ENCODE results near the gene CYSRT1.

Gene CYSRT1

DNA sequence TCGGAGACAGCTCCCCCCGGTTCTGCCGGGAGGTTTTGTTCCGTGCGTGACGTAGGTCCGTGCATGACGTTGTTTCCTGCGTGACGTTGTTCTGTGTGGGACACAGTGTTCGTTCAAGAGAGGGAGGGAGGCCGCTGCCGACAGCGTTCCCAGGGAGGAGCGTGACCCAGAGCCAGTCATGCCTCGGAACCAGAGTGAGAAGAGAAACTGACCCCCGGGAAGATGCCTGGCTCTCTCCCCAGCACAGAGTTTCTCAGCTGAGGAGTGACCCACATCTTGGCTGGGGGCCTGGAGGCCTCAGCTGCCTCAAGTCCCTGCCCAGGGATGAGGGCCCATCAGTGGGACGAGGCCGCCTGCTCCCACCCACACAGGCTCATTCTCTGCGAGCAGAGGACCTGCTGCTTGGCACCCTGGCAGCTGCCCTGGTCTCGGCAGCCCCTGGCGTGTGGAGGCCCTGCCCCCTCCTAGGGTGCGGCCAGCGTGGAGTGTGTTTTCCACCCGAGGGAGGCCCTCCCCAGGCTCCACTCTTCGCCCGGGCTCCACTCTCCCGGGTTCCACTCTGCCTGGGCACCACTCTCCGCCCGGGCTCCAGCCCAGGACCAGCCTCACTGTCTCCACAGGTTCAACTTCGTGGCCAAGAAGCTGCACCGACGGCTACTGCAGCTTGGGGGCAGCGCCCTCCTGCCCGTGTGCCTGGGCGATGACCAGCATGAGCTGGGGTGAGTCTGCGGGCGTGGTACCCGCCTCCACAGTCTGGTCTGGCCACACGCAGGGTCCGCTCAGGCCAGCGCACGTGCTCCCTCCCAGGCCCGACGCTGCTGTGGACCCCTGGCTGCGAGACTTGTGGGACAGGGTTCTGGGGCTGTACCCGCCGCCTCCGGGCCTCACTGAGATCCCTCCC, 11.6 kb upstream of the CYSRT1 start:
- Mint-ChIP-seq H3K9me3 (no peaks in the 10 kb centered on the region), H3K27me3 (ENCODE audit: low read depth) (no peaks in the 10 kb centered on the region), H3K27ac (no peak overlapping the region), H3K4me1 (ENCODE audit: low read depth) (no peaks in the 10 kb centered on the region), H3K36me3 (ENCODE audit: low read depth) (peaks cover 6% of the 10 kb centered on the region), H3K4me3 (no peak overlapping the region)

DNA sequence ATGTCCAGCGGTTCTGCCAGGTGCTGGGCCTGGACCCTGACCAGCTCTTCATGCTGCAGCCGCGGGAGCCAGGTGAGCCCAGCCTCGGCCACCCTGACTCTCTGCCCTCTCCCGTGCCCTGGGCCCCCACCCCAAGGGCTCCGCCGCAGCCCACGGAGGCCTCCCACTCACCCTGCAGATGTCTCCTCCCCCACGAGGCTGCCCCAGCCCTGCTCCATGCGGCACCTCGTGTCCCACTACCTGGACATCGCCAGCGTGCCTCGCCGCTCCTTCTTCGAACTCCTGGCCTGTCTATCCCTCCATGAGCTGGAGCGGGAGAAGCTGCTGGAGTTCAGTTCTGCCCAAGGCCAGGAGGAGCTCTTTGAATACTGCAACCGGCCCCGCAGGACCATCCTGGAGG, 10.4 kb upstream of the CYSRT1 start:
- no peaks in the 10 kb centered on the region for H3K27me3 Mint-ChIP-seq (ENCODE audit: low read depth)
- no peak overlapping the region for H3K4me3 Mint-ChIP-seq
- no peak overlapping the region for H3K27ac Mint-ChIP-seq
- H3K9me3 Mint-ChIP-seq = no peaks in the 10 kb centered on the region
- H3K4me1 Mint-ChIP-seq (ENCODE audit: low read depth) = no peaks in the 10 kb centered on the region
- no peaks in the 10 kb centered on the region for H3K36me3 Mint-ChIP-seq (ENCODE audit: low read depth)

DNA sequence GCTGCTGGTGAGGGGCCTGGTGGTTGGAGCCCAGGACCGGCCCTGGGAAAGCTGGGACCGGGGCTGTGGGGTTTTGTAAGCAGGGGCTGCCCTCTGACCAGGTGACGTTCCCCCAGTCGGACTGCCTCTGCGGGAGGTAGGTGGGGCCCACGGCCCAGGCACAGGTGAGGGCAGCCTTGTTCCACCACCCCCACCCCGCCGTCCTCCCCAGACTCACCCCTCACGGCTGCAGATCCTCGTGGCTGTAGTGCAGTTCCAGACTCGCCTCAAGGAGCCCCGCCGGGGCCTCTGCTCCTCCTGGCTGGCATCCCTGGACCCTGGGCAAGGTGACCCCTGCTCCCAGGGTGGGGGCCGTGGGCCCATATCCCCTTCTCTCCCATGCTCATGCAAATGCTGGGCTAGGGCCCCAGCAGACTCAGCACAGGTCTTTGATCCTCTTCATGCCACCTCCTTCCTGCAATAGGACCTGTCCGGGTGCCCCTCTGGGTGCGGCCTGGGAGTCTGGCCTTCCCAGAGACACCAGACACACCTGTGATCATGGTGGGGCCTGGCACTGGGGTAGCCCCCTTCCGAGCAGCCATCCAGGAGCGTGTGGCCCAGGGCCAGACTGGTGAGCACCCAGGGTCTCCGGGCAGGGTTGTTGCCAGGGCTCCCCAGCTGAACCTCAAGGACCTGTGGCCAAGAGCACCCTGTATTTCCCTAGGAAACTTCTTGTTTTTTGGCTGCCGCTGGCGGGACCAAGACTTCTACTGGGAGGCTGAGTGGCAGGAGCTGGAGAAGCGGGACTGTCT, 9.6 kb upstream of the CYSRT1 start:
- H3K27ac Mint-ChIP-seq = no peak overlapping the region
- H3K36me3 Mint-ChIP-seq (ENCODE audit: low read depth) = no peaks in the 10 kb centered on the region
- H3K4me3 Mint-ChIP-seq = no peak overlapping the region
- no peaks in the 10 kb centered on the region for H3K27me3 Mint-ChIP-seq (ENCODE audit: low read depth)
- H3K4me1 Mint-ChIP-seq (ENCODE audit: low read depth) = no peaks in the 10 kb centered on the region
- H3K9me3 Mint-ChIP-seq = no peaks in the 10 kb centered on the region

DNA sequence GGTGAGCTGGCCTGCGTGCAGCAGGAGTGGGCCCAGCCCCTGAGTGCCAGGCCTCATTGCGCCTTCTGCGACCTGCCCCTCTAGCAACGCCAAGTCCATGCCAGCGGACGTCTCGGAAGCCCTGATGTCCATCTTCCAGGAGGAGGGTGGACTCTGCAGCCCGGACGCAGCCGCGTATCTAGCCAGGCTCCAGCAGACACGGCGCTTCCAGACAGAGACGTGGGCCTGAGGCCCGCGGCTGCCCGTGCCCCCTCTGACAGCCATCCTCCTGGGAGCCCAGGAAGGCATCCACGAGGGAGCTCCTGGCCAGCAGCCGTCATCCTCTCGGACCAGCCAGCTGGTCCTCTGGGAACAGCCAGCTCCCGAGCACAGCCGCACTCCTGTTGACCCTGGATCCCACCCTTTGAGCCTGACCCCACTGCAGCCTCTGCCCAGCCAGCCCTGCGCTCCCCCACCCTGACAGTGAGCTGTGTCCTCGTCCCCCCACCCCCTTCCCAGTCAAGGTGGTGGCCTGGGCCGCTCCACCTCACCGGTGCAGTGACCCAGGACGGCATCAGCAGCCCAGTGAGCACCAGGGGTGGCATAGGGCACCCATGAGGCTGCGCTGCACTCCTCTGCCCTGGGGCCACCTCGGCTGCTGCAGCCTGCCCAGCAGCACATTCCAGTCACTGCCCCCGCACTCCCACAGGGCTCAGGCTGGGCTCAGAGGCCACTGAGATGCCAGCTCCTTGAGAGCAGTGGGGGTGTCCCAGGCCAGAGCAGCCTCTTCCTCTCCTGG, 8.6 kb upstream of the CYSRT1 start:
- no peaks in the 10 kb centered on the region for H3K9me3 Mint-ChIP-seq
- H3K27ac Mint-ChIP-seq = no peak overlapping the region
- H3K27me3 Mint-ChIP-seq (ENCODE audit: low read depth) = no peaks in the 10 kb centered on the region
- H3K36me3 Mint-ChIP-seq (ENCODE audit: low read depth) = no peaks in the 10 kb centered on the region
- no peaks in the 10 kb centered on the region for H3K4me1 Mint-ChIP-seq (ENCODE audit: low read depth)
- no peak overlapping the region for H3K4me3 Mint-ChIP-seq

DNA sequence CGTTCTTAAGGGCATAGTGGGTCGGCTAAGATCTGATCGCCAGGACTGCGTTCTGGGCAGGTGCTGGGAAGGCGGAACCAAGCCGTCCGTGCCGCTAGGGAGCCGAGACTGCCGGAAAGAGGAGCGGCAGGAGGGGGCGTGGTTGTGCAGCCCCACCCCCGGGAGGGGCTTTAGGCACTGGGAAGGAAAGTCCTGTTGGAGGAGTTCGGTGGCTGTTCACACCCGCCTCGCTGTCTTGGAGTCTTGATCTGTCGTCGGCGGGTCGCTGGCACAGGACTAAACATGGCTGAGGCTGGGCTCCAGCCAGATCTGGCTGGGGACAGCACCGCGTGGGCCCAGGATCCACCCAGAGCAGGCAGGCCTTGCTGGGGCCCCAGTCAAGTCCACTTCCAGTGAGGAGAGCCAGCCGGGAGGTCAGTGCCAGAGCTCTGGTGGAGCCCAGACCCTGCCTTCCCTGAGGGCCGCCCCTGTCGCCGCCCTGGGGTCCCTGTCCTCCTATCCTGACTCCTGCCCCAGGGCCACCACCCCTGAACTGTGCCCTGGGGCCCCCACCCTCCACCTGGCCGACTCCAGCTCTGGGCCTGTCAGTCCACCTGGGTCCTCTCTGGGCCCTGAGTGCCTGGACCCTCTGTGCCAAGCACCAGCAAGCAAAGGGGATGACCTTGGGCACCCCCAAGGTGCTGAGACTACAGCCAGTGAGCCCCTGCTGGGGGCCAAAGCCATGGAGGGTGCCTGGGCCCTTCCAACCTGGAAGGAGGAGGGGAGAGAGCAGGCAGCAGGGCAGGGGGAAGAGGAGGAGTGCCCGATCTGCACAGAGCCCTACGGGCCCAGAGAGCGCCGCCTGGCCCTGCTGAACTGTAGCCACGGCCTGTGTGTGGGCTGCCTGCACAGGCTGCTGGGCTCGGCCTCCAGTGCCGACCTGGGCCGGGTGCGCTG, 7.4 kb upstream of the CYSRT1 start:
- H3K27ac Mint-ChIP-seq = no peak overlapping the region
- no peaks in the 10 kb centered on the region for H3K4me1 Mint-ChIP-seq (ENCODE audit: low read depth)
- H3K9me3 Mint-ChIP-seq = no peaks in the 10 kb centered on the region
- H3K27me3 Mint-ChIP-seq (ENCODE audit: low read depth) = no peaks in the 10 kb centered on the region
- H3K4me3 Mint-ChIP-seq = no peak overlapping the region
- H3K36me3 Mint-ChIP-seq (ENCODE audit: low read depth) = no peaks in the 10 kb centered on the region

DNA sequence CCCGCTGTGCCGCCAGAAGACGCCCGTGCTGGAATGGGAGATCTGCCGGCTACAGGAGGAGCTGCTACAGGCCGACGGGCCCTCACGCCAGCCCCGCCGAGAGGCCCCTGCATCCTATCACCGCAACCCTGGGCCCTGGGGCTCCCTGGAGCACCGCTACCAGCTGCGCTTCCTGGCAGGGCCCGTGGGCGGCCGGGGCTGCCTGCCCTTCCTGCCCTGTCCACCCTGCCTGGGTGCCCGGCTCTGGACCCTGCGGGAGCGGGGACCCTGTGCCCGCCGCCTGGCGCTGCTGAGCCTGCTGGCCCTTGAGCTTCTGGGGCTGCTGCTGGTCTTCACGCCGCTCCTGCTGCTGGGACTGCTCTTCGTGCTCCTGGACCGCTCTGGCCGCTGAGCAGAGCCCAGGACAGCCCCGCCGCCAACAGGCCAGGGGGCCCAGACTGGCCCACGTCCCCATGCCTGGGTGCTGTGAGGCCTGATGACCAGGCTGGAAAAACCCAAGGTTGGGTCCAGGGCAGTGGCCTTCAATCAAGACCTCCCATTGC, 6.7 kb upstream of the CYSRT1 start:
- Mint-ChIP-seq H3K9me3 (no peaks in the 10 kb centered on the region), H3K27ac (no peak overlapping the region), H3K4me1 (ENCODE audit: low read depth) (no peaks in the 10 kb centered on the region), H3K4me3 (no peak overlapping the region), H3K36me3 (ENCODE audit: low read depth) (no peaks in the 10 kb centered on the region), H3K27me3 (ENCODE audit: low read depth) (no peaks in the 10 kb centered on the region)

DNA sequence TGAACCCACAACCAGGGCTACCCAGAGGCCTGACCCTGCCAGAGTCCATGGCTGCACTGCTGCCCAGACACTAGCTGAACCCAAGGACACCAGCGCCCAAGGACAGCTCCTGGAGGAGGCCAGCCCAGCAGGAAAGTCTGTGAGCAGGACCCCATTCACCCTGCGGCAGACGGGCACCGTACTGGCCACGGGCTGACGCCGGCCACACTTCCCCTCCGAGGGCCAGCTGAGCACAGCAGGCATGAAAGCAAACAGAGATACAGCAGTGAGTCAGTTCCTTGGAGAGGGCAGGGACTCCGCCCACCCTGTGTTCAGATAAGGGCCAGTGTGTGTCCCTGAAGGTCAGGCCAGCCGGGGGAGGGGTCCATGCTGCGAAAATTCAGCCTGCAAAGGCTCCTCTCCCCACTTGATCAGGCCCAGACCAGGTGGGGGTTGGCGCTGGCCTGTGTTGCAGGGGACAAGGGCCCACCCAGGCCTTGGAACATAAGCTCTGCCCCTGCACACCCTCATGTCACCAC, 6.2 kb upstream of the CYSRT1 start:
- Mint-ChIP-seq H3K27me3 (ENCODE audit: low read depth) (no peaks in the 10 kb centered on the region), H3K4me3 (no peak overlapping the region), H3K4me1 (ENCODE audit: low read depth) (no peaks in the 10 kb centered on the region), H3K9me3 (no peaks in the 10 kb centered on the region), H3K27ac (no peak overlapping the region), H3K36me3 (ENCODE audit: low read depth) (no peaks in the 10 kb centered on the region)

DNA sequence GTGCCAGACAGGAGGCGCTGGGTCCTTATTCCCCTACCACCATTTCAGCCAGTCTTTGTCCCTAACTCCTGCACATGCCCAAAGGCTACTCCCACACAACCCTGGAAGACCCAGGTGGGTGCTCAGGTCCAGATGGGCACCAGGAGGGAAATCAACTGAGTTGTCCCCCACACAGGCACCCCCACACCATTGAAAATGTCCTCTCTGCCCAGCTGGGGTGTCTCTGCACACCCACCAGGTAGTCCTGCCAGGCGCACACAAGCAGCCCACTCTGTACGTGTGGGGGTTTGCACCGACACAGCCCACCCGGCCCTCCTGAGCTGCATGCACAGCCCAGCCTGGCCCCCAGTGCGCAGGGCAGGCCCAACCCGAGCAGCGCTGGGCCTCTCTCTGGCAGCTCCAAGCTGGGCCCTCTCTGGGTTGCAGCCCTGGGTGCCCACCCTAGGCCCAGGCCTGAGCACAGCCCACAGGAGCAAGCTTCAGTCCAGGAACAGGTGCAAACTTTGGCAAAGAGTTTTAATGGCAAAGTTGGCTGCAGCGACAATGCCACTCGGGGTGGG, 5.1 kb upstream of the CYSRT1 start:
- Mint-ChIP-seq H3K27me3 (ENCODE audit: low read depth) (no peaks in the 10 kb centered on the region), H3K4me1 (ENCODE audit: low read depth) (no peaks in the 10 kb centered on the region), H3K36me3 (ENCODE audit: low read depth) (no peaks in the 10 kb centered on the region), H3K9me3 (no peaks in the 10 kb centered on the region), H3K4me3 (no peak overlapping the region), H3K27ac (no peak overlapping the region)

DNA sequence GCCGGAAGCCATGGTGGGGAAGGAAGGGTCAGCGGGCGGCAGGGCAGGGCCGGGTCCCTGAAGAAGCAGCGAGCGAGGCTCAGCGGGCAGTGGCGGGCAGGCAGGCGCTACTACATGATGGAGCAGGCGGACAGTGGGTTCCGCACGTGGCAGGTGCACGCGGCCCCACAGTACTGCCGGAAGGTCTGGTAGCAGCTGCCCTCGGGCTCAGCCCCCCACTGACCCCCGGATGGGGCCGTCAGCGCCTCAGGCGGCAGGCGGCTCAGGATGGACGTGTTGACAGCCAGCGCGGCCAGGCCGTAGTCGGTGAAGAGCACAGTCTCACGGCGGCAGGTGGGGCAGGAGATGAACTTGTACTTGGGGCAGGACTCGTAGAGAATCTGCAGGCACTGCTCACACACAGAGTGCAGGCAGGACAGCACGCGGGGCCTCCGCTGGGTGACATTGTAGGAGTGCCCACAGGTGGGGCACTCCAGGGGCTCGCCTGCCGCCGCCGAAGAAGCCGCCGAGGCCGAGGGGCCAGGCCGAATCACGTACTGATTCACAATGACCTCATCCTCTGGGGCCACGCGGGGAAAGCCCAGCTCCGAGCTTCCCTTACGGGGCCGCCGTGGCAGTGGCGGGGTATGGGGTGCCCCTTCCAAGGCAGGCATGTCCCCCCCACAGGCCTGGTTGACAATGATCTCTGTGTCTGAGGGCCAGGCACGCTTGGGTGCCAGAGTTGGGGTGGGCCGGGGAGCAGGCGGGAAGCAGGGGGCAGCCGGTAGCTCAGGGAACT, 4.5 kb upstream of the CYSRT1 start:
- H3K4me3 Mint-ChIP-seq = peak overlapping the region; percentile 53
- H3K27me3 Mint-ChIP-seq (ENCODE audit: low read depth) = no peaks in the 10 kb centered on the region
- no peaks in the 10 kb centered on the region for H3K9me3 Mint-ChIP-seq
- no peaks in the 10 kb centered on the region for H3K4me1 Mint-ChIP-seq (ENCODE audit: low read depth)
- no peaks in the 10 kb centered on the region for H3K36me3 Mint-ChIP-seq (ENCODE audit: low read depth)
- H3K27ac Mint-ChIP-seq = no peak overlapping the region

DNA sequence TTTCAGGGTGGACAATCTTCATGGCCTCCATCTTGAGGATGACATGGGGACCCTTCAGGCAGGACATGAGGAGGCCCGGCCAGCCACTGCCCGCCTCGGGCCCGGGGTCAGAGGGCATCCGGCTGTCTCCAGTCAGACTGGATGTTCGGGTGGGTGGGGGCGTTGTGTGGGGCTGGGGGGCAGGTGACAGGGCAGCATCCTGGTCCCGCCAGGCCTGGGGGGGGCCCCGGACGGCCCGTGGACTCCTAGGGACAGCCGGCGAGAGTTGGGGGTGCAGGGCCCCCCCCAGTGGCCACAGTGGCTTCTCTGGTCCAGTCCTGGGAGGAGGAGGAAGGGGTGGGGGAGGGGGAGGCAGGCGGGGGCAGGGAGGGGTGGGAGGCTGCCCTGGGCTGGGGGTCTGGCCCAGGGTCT, 3.9 kb upstream of the CYSRT1 start:
- Mint-ChIP-seq H3K4me3 (peak overlapping the region; percentile 53), H3K27ac (no peak overlapping the region), H3K27me3 (ENCODE audit: low read depth) (no peaks in the 10 kb centered on the region), H3K9me3 (no peaks in the 10 kb centered on the region), H3K36me3 (ENCODE audit: low read depth) (no peaks in the 10 kb centered on the region), H3K4me1 (ENCODE audit: low read depth) (no peaks in the 10 kb centered on the region)

DNA sequence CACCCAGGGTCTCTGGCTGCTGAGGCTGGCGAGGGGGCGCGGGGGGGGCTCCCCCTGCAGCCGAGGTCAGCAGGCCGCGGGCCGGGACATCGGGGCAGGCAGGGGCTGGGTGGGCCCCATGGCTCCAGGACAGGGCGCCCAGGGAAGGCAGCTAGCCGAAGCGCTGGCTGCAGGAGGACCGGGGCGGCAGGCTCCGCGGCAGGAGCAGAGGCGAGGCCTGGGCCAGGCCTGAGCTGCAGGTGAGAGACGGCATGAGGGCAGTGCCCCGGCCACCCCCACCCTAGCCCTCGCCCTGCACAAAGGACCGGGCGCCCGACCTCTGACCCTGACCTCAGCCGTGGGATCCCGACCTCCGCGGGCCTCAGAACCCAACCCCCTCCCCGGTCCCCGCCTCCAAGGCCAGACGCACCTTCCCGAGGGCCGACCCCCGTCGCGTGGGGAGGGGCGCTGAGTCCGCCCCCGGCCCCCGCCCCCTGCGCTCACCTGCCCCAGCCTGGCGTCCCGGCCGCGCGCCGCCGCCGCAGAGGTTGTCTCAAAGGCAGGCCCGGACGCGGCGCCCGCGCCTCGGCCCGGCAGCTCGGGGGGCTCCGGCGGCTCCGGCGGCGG, 3.4 kb upstream of the CYSRT1 start:
- no peaks in the 10 kb centered on the region for H3K4me1 Mint-ChIP-seq (ENCODE audit: low read depth)
- H3K27me3 Mint-ChIP-seq (ENCODE audit: low read depth) = no peaks in the 10 kb centered on the region
- H3K27ac Mint-ChIP-seq = no peak overlapping the region
- no peak overlapping the region for H3K4me3 Mint-ChIP-seq
- H3K9me3 Mint-ChIP-seq = no peaks in the 10 kb centered on the region
- H3K36me3 Mint-ChIP-seq (ENCODE audit: low read depth) = no peaks in the 10 kb centered on the region

Measured in T-helper 1 cell treated with Interleukin-12 subunit alpha and Interleukin-12 subunit beta and Interleukin-4 antibody, amounts not matched to agents 30 μg/mL and 1 μg/mL, for 36 hours (primary cell).